SH-SY5Y (cell line): ENCODE data around the gene ATP13A2.

Experiments used
- GATA2 ChIP-seq: IDR thresholded peaks from 2 replicates; pipeline ENCODE4 v1.6.1; 2011; ENCODE audit warnings: mild to moderate bottlenecking, low read depth, low read length
- GATA3 ChIP-seq: IDR thresholded peaks from 2 replicates; pipeline ENCODE4 v1.6.1; 2011; ENCODE audit warnings: low read depth, mild to moderate bottlenecking, low read length, moderate library complexity

The ATP13A2 gene

DNA sequence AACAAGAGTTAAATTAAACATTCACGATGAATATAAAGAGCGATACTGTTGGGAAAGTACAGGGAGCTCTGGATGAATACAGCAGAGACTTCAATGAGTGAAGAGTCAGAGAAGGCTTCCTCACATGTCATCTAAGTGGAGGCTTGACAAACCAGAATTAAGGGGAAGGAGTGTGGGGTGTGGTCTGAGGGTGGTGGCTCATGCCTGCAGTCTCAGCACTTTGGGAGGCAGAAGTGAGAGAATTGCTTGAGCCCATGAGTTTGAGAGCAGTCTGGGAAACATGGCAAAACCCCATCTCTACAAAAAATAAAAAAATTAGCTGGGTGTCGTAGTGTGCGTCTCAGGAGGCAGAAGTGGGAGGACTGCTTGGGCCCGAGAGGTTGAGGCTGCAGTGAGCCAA is 33.4 kb upstream of the ATP13A2 start:
- TF ChIP-seq GATA3 (no peak), GATA2 (no peak)

DNA sequence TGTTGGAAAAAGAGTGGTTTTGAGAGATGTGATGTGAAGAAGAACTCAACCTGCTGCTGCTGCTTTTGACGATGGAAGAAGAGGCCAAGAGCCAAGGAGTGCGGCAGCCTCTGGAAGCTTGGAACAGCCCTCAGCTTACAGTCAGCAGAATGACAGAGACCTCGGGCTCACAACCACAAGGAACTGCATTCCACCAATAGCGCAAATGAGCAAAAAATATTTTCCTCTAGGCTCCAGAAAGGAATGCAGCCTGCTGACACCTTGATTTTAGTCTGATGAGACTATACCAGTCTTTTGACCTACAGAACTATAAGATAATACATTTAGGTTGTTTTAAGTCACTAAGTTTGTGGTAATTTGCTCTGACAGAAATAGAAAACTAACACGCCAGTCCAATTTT is 31.9 kb upstream of the ATP13A2 start:
- TF ChIP-seq GATA2 (no peak), GATA3 (no peak)

- TF ChIP-seq GATA3 (no peak), GATA2 (no peak)
Observed at GRCh38 chr1:17040135-17040534, 28.4 kb upstream of the ATP13A2 start.

DNA sequence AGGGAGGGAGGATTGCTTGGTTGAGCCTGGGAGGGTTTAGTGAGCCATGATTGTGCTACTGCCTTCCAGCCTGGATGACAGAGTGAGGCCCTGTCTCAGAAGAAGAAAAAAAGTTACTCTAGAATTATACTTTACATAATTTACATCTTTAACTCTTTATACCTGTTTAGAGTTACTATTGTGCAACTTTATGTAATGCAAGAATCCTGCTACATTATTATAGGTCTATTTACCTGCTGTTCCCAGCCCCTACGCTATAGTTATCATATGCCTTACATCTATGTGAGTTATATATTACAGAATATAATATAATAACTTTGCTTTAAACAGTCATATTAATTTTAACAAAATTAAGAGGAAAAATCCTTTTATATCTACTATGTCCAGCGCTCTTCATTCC is 27.8 kb upstream of the ATP13A2 start:
- TF ChIP-seq GATA3 (no peak), GATA2 (no peak)

- no peak for TF ChIP-seq GATA2
- TF ChIP-seq GATA3 = no peak
Observed at GRCh38 chr1:17033481-17033880, 21.8 kb upstream of the ATP13A2 start.

DNA sequence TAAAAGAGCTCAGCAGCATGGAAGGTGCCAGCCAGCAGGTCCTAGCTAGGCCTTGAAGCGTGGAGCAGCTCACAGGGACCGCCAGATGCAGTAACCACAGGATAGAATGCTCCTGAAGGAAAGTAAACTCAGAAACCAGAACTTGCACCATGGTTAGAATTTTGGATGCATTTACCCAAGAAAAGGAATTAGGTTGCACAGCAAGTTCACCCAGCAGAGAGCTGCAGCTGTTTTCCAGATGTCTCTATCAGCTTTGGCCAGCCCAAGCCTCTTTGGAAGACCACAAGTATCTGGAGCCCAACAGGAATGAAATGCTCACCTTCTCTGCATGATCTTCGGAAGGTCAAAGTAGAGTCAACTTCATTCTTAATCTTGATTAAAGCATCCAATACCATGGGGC is 21.0 kb upstream of the ATP13A2 start:
- TF ChIP-seq GATA2 = no peak
- TF ChIP-seq GATA3 = no peak

DNA sequence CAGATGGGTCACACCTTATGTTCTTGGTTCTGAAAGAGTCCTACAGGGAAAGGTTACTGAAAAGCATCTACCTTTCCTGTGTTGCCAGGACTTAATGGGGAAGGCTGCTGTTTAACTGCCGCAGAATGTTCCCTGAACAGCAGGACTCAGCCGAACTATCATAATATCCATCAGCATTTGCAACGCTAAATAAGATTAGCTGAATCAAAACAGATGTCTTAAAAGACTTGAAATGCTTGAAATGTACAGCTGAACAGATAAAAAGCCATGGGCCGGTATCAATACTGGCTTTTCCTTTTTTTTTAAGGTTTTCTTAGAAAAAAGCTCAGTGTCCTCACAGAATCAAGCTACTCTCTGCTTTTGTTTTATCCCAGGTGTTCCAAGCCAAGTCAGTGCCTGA is 19.7 kb upstream of the ATP13A2 start:
- TF ChIP-seq GATA2 (peak; percentile 78), GATA3 (peak; percentile 74)

DNA sequence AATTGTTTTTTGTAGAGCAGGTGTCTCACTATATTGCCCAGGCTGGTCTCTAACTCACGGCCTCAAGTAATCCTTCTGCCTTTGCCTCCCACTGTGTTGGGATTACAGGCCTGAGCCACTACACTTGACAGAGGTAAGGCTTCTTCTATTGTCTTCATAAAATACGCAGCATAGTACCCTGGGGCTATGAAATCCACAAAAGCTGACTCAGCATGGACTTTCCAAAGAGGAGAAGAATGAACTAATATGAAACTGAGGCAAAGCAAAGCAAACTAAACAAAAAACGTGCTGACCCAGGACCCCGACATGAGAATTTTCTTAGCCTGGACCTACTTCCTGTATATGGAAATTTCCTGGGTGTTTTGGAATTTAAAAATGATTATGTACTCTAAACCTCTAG is 18.5 kb upstream of the ATP13A2 start:
- TF ChIP-seq GATA3 = no peak
- no peak for TF ChIP-seq GATA2

DNA sequence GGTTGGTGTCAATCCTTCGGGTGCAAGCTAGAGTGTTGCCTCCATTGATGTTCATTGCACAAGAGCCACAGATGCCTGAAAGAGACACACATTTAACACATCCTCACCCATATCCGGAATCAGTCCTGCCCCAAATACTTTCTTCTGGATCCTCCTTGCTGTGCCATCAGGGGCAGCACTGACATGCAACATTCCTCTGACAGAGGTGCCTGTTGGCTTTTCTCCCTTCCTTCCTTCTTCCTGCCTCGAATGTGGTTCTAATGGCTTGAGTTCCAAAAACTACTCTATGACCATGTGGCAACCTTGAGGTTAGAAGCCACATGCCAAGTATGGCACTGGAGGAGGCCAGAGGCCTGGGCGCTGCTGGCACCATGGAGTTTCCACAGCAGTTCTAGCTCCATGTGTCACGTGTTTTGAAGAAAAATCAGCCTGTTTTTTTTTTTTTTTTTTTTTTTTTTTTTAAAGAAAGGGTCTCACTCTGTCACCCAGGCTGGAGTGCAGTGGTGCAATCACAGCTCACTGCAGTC is 17.0 kb upstream of the ATP13A2 start:
- no peak for TF ChIP-seq GATA3
- TF ChIP-seq GATA2 = no peak

DNA sequence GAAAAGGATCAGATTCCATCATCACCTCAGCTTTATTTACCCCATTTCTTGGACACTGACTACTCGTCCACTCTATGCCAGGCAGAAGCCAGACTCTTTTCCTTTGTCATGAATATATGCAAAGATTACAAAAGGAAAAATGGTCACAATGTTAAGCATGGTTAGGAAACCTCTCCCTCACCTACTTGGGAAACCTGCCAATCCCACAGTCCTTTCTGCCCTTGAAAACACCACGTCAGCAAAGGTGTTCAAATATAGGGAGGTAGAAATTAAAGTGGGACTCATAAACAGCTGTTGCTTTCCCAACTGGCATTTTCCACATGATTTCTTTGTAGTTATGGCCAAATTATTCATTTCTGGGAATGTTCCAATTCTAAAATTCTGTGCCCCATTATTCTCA is 16.2 kb upstream of the ATP13A2 start:
- TF ChIP-seq GATA3 = no peak
- TF ChIP-seq GATA2 = no peak

DNA sequence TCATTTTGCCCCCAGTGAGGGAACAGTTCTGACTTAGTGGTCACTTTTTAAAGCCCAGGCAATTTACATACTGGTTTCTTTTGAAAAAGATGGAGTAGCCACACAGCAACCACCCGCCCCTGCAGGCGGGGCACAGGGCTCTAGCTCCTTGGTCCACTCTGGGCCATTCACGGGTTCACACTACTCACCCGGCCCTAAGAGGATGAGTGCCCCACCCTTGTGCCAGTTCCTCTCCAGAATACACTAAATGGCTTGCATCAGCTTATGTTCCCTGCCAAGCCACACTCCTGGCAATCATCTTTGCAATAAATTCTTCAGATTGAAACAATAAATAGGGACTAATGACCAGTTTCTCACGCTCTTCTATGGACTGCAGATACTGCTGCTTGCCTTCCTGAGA is 15.7 kb upstream of the ATP13A2 start:
- no peak for TF ChIP-seq GATA3
- no peak for TF ChIP-seq GATA2

DNA sequence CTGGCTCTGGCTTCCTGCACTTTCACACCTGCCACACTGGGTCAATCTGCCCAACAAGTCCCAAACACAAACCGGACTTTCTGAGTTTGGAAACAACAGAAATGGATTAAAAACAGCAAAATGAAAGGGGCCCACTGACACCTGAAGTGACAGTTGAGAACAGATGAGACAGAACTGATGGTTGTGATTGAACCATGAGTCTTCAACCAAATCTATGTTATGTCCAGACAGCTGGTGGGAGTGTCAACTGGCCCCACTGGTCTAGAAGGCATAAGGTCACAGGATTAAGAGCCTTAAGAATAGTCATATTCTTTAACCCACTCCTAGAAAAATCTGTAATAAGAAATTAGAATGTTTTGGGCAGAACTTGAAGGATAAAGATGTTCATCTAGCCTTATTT is 13.0 kb upstream of the ATP13A2 start:
- TF ChIP-seq GATA3 (no peak), GATA2 (no peak)

DNA sequence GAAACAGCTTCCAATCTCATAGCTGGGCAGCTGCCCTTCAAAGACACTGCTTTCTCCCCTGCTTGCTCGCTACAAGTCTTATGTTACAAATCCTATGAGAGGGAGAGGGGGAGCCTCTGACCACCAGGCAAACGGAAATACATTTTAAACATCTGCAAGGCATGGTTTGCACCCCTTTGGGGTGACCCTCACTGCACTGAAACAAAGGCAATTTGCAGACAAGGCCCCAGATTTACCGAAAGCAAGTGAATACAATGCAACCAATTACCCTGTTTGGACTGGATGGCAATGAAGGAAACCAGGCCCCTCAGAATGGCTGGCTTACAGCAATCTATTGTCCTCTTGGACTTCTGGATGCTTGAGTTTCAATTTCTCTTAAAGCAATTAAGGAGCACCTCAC is 11.8 kb upstream of the ATP13A2 start:
- TF ChIP-seq GATA2 (no peak), GATA3 (no peak)

- TF ChIP-seq GATA3 = no peak
- TF ChIP-seq GATA2 = no peak
Observed at GRCh38 chr1:17023102-17023501, 11.4 kb upstream of the ATP13A2 start.

GRCh38 chr1:17021896-17022295 is 10.2 kb upstream of the ATP13A2 start:
- TF ChIP-seq GATA3 (no peak), GATA2 (no peak)

- TF ChIP-seq GATA3 (no peak), GATA2 (no peak)
Observed at GRCh38 chr1:17020502-17020901, 8.8 kb upstream of the ATP13A2 start.
